Liver (tissue), 3 donors: ENCODE measurements around the gene UNCX.

Experiments used
- GABPA ChIP-seq, 2 donors: IDR thresholded peaks in 1 of 2; conservative IDR thresholded peaks in 1 of 2; 2 replicates each; pipeline ENCODE4 v1.6.1; 2016; ENCODE audit warnings: antibody characterized with exemption in 2 of 2, mild to moderate bottlenecking in 1 of 2, moderate library complexity in 1 of 2
- HNF4A ChIP-seq, 2 donors: conservative IDR thresholded peaks; 2 replicates each; pipeline ENCODE4 v1.6.1; 2016; ENCODE audit warnings: antibody characterized with exemption in 2 of 2, mild to moderate bottlenecking in 2 of 2
- JUND ChIP-seq, 2 donors: IDR thresholded peaks; 2 replicates each; pipeline ENCODE4 v1.6.1; 2016; ENCODE audit warnings: antibody characterized with exemption in 2 of 2
- RAD21 ChIP-seq, 2 donors: IDR thresholded peaks; 2 replicates each; pipeline ENCODE4 v1.6.1; 2016; ENCODE audit warnings: antibody characterized with exemption in 2 of 2, mild to moderate bottlenecking in 2 of 2
- REST ChIP-seq: IDR thresholded peaks from 2 replicates; pipeline ENCODE4 v1.6.1; 2016; ENCODE audit warnings: antibody characterized with exemption, mild to moderate bottlenecking
- RXRA ChIP-seq, 2 donors: IDR thresholded peaks; 2 replicates each; pipeline ENCODE4 v1.6.1; 2017 to 2018; ENCODE audit warnings: antibody characterized with exemption in 2 of 2, mild to moderate bottlenecking in 1 of 2
- SP1 ChIP-seq: IDR thresholded peaks from 2 replicates; pipeline ENCODE4 v1.6.1; 2018; ENCODE audit warnings: antibody characterized with exemption, mild to moderate bottlenecking
- TAF1 ChIP-seq: conservative IDR thresholded peaks from 2 replicates; pipeline ENCODE4 v1.6.1; 2016; ENCODE audit warnings: antibody characterized with exemption, mild to moderate bottlenecking
- YY1 ChIP-seq: IDR thresholded peaks from 2 replicates; pipeline ENCODE4 v1.6.1; 2016; ENCODE audit warnings: antibody characterized with exemption, mild to moderate bottlenecking
- TF ChIP-seq, protein P1 (sequence below): IDR thresholded peaks from 2 replicates; pipeline ENCODE4 v1.6.1; 2016; ENCODE audit warnings: antibody characterized with exemption
- TF ChIP-seq, protein P2 (sequence below): fragments of 150-350 bp; IDR thresholded peaks from 2 replicates; pipeline ENCODE4 v1.5.1; 2017; ENCODE audit warnings: improper control_type of control experiment, low read depth, low read length; ENCODE audit not compliant: missing input control
- donor health status: healthy.
- donor health status: healthy.

DNA sequence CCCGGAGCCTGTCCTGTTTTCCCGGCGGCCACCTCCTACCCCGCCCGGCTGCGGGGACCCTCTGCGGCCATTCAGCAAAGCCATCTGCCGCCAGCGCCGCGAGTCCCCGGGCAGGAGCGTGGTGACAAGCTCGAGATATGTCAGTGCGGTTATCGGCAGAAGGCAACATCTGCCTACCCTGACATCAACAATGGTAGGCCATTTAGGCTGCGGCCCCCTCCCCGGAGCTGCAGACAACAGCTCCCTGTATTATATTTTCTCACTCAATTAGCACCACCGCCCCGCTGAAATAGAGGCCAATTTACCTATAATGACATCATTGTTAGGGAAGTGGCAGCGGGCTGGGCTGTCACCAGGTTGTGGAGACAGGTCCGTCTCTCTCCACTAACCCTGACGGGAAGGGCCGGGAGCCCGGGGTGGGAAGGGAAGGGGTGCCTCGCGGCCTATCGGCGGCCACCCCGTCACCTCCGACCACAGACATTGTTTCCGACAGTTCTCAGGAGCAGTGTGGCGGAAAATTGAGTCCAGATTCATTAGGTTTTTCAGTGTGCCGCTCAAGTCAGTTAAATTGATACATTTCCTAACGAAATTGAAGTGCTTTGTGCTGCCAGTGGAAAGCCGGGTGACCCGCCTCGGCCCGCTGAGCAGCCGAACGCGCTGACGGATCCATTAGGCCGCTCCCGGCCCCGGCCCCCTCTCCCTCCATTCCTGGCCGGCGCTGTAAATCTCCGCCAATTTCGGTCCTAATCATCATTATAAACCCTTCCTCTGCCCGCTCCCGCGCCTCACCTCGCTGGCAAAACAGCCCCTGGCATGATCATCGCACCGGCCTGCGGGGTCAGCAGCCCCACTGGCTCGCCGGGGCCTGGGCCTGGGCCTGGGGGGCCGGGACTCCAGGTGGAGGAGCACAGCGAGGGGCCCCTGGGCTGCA is 43.0 kb downstream of the UNCX start:
- TF ChIP-seq, protein P1, sequence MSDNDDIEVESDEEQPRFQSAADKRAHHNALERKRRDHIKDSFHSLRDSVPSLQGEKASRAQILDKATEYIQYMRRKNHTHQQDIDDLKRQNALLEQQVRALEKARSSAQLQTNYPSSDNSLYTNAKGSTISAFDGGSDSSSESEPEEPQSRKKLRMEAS, result no peak
- TF ChIP-seq TAF1 (no peak), JUND (IDR thresholded peaks at IDR 0.05) (no peak), HNF4A (conservative IDR thresholded peaks at IDR 0.05) (no peak), RAD21 (IDR thresholded peaks at IDR 0.05) (no peak), GABPA (IDR thresholded peaks at IDR 0.05 in 1 of 2, conservative IDR thresholded peaks at IDR 0.05 in 1 of 2) (no peak), RXRA (IDR thresholded peaks at IDR 0.05) (no peak), SP1 (no peak), REST (no peak), YY1 (no peak)
- TF ChIP-seq, protein P2, sequence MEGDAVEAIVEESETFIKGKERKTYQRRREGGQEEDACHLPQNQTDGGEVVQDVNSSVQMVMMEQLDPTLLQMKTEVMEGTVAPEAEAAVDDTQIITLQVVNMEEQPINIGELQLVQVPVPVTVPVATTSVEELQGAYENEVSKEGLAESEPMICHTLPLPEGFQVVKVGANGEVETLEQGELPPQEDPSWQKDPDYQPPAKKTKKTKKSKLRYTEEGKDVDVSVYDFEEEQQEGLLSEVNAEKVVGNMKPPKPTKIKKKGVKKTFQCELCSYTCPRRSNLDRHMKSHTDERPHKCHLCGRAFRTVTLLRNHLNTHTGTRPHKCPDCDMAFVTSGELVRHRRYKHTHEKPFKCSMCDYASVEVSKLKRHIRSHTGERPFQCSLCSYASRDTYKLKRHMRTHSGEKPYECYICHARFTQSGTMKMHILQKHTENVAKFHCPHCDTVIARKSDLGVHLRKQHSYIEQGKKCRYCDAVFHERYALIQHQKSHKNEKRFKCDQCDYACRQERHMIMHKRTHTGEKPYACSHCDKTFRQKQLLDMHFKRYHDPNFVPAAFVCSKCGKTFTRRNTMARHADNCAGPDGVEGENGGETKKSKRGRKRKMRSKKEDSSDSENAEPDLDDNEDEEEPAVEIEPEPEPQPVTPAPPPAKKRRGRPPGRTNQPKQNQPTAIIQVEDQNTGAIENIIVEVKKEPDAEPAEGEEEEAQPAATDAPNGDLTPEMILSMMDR, result no peak
